ENCODE measurements around the gene TTC38.

DNA sequence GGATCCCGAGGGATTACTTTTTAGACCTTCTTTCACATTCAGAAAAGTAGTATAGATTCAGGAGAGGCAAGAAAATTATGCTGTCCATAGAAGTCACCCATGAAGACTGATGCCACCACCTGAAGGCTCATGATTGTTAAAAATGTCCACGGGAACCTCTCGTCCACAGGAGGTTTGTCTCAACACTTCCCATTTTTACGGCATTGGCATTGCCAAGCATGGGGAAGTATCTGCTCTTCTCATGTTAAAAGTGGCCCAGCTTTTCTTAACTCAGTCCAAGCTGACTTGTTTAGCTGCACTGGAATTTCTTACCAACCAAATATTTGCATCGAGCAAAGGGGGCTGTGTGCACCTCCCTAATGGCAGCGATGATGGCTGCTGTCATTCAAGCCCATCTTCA, 27.3 kb upstream of the TTC38 start:
- TF ChIP-seq CTCF (IDR thresholded peaks at IDR 0.05; ENCODE audit: low read depth, low read length) (no peak), EZH2phosphoT487 (IDR thresholded peaks at IDR 0.05; ENCODE audit: low read depth) (no peak)

Measured in OCI-LY3 (cell line).